LNCaP clone FGC (cell line): ENCODE results near the gene CCDC172.

ENCODE experiments used
- DNase-seq: peaks from one replicate; pipeline ENCODE4 v3.0.0-alpha.2; 2011; ENCODE audit warnings: low read depth
- H3K4me3 ChIP-seq: 2 replicates; pipeline ENCODE4 v1.5.1; 2011; ENCODE audit warnings: mild to moderate bottlenecking, low read depth, low read length, control low read depth
- TF ChIP-seq, protein P1 (sequence below): IDR thresholded peaks from 2 replicates; pipeline ENCODE4 v1.5.1; 2012; ENCODE audit warnings: mild to moderate bottlenecking; ENCODE audit not compliant: control insufficient read depth, insufficient read depth; ENCODE audit errors: extremely low read depth

Gene CCDC172

GRCh38 chr10:116427671-116428070 is 103.4 kb downstream of the CCDC172 start, which contains the start of gene PNLIPRP3:
Gene PNLIPRP3 (plus strand): TSS chr10:116427847. CDS start chr10:116428013, 166 bp downstream.
- peak; percentile 51 for DNase-seq
- TF ChIP-seq, protein P1, sequence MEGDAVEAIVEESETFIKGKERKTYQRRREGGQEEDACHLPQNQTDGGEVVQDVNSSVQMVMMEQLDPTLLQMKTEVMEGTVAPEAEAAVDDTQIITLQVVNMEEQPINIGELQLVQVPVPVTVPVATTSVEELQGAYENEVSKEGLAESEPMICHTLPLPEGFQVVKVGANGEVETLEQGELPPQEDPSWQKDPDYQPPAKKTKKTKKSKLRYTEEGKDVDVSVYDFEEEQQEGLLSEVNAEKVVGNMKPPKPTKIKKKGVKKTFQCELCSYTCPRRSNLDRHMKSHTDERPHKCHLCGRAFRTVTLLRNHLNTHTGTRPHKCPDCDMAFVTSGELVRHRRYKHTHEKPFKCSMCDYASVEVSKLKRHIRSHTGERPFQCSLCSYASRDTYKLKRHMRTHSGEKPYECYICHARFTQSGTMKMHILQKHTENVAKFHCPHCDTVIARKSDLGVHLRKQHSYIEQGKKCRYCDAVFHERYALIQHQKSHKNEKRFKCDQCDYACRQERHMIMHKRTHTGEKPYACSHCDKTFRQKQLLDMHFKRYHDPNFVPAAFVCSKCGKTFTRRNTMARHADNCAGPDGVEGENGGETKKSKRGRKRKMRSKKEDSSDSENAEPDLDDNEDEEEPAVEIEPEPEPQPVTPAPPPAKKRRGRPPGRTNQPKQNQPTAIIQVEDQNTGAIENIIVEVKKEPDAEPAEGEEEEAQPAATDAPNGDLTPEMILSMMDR, result no peak
- no peak within 1 kb of the TSS for H3K4me3 ChIP-seq

DNA sequence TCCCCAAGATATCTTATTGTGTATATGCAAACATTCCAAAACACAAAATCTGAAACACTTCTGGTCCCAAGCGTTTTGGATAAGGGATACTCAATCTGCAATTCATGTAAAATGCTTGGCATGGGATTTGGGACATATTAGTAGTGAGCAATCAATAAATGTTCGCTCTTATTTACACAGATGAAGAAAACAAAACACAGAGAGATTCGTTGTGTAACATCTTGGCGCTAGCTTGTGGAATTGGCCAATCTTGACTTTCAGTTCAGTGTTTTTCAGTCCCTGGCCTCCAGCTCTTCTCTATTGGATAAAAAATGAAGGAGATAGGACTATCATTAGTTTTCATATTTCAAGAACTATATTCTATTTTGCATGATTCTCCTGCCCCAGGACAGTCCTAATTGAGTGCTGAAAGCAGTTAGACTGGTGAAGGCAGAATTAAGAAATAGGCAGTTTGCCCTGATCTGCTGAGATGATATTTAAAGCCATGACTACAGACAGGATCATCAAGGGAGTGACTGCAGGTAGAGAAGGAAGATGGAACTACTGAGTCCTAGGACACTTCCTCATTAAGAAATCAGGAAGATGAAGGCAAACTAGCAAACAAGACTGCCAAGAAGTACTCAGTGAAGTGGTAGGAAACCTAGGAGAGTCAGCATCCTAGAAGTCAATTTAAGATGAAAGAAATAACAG is 105.2 kb downstream of the CCDC172 start:
- peak; percentile 92 for DNase-seq
- no peak overlapping the region for H3K4me3 ChIP-seq
- TF ChIP-seq, protein P1, result no peak
